ENCODE measurements around the gene SHCBP1.

SHCBP1 gene

DNA sequence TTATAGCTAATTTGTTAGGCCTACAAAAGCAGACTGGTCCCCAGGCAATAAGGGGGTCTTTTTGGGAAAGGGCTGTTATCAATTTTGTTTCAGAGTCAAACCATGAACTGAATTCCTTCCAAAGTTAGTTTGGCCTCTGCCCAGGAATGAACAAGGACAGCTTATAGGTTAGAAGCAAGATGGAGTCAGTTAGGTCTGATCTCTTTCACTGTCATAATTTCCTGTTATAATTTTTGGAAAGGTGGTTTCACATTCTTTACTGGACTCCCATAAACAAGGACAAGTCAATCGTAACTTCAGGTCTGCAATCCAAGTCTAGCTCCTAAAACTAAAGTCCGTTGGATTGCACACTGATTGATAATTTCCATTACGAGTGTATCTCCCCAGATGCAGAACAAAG is 30.1 kb upstream of the SHCBP1 start:
- H3K79me2 ChIP-seq (ENCODE audit: insufficient read depth, low read length), result no peaks in the 10 kb centered on the region
- no peak for TF ChIP-seq EZH2phosphoT487 (conservative IDR thresholded peaks at IDR 0.05; ENCODE audit: low read length)
- TF ChIP-seq, protein P1, sequence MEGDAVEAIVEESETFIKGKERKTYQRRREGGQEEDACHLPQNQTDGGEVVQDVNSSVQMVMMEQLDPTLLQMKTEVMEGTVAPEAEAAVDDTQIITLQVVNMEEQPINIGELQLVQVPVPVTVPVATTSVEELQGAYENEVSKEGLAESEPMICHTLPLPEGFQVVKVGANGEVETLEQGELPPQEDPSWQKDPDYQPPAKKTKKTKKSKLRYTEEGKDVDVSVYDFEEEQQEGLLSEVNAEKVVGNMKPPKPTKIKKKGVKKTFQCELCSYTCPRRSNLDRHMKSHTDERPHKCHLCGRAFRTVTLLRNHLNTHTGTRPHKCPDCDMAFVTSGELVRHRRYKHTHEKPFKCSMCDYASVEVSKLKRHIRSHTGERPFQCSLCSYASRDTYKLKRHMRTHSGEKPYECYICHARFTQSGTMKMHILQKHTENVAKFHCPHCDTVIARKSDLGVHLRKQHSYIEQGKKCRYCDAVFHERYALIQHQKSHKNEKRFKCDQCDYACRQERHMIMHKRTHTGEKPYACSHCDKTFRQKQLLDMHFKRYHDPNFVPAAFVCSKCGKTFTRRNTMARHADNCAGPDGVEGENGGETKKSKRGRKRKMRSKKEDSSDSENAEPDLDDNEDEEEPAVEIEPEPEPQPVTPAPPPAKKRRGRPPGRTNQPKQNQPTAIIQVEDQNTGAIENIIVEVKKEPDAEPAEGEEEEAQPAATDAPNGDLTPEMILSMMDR (IDR thresholded peaks at IDR 0.05; ENCODE audit: insufficient read depth, low read length, poor library complexity, severe bottlenecking), result no peak
- no peak overlapping the region for H3K9ac ChIP-seq (ENCODE audit: low read length)
- H3K9me3 ChIP-seq (ENCODE audit: insufficient read depth, low read length), result no peaks in the 10 kb centered on the region
- H3K36me3 ChIP-seq (ENCODE audit: low read length), result no peaks in the 10 kb centered on the region
- H3K4me3 ChIP-seq (ENCODE audit: insufficient read depth, low read length, poor library complexity, severe bottlenecking), result no peak overlapping the region
- no peak overlapping the region for H3K4me2 ChIP-seq (ENCODE audit: low read depth, low read length, poor library complexity, severe bottlenecking)
- H3K27ac ChIP-seq (ENCODE audit: low read depth, low read length), result no peak overlapping the region
- no peaks in the 10 kb centered on the region for H3K9me2 ChIP-seq (replicated peaks; ENCODE audit: insufficient read depth, low read length)
- no peaks in the 10 kb centered on the region for H3K27me3 ChIP-seq (ENCODE audit: low read length)
- H4K20me1 ChIP-seq (ENCODE audit: low read depth, low read length), result no peaks in the 10 kb centered on the region
- H3F3A ChIP-seq (ENCODE audit: insufficient read depth), result no peaks in the 10 kb centered on the region
- no peak overlapping the region for H2AFZ ChIP-seq (ENCODE audit: low read depth, low read length, severe bottlenecking)

DNA sequence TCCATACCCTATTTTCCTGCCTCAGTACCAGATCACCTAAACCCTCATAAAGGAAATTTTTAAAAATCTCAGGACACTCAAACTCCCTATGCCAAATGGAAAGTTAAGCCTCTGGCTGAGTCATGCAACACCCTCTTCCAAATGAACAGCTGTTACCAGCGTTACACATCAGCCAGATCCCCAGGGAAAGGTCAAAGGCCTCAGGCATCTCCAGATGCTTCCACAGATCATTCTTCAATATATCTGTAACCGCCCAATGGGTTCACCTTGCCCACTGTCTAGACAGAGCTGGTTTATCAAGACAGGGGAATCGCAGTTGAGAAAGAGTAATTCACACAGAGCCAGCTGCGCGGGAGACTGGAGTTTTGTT is 29.1 kb upstream of the SHCBP1 start:
- Histone ChIP-seq H3K27me3 (ENCODE audit: low read length) (no peaks in the 10 kb centered on the region), H3K79me2 (ENCODE audit: insufficient read depth, low read length) (no peaks in the 10 kb centered on the region), H3F3A (ENCODE audit: insufficient read depth) (no peaks in the 10 kb centered on the region), H4K20me1 (ENCODE audit: low read depth, low read length) (no peaks in the 10 kb centered on the region), H3K4me2 (ENCODE audit: low read depth, low read length, poor library complexity, severe bottlenecking) (no peak overlapping the region), H3K9me2 (replicated peaks; ENCODE audit: insufficient read depth, low read length) (no peaks in the 10 kb centered on the region), H3K27ac (ENCODE audit: low read depth, low read length) (no peak overlapping the region), H3K36me3 (ENCODE audit: low read length) (no peaks in the 10 kb centered on the region), H3K9me3 (ENCODE audit: insufficient read depth, low read length) (no peaks in the 10 kb centered on the region), H2AFZ (ENCODE audit: low read depth, low read length, severe bottlenecking) (no peak overlapping the region), H3K4me3 (ENCODE audit: insufficient read depth, low read length, poor library complexity, severe bottlenecking) (no peak overlapping the region), H3K9ac (ENCODE audit: low read length) (no peak overlapping the region)
- TF ChIP-seq, protein P1 (IDR thresholded peaks at IDR 0.05; ENCODE audit: insufficient read depth, low read length, poor library complexity, severe bottlenecking), result no peak
- no peak for TF ChIP-seq EZH2phosphoT487 (conservative IDR thresholded peaks at IDR 0.05; ENCODE audit: low read length)

DNA sequence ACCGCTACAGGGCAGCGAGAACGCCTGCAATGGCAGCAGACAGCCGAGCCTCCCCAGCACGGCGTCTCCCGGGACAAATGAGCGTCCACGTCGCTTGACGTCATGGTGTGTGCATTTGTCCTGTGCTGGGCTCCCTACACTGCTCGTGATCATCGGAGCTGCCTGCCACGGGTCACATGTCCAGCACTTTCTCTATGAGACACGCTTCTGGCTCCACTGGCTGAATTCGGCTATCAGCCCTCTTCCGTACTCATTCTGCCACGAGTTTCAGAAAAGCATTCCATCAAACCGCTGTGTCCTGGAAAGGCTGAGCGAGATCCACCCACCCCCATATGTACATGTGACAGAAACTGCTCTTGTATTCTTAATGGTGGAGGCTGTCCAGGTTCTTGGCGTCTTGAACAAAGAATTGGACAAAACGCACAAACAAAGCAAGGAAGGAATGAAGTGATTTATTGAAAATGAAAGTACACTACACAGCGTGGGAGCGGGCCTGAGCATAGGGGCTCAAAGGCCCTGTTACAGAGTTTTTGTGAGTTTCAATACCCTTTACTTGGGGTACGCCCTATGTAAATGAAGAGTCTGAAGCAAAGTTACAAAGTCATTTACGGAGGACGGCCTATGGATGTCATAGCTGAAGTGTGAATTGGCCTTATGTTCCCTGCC is 28.5 kb upstream of the SHCBP1 start:
- Histone ChIP-seq H2AFZ (ENCODE audit: low read depth, low read length, severe bottlenecking) (no peak overlapping the region), H3K27me3 (ENCODE audit: low read length) (no peaks in the 10 kb centered on the region), H3K27ac (ENCODE audit: low read depth, low read length) (no peak overlapping the region), H3K4me2 (ENCODE audit: low read depth, low read length, poor library complexity, severe bottlenecking) (no peak overlapping the region), H3K79me2 (ENCODE audit: insufficient read depth, low read length) (no peaks in the 10 kb centered on the region), H3K4me3 (ENCODE audit: insufficient read depth, low read length, poor library complexity, severe bottlenecking) (no peak overlapping the region), H4K20me1 (ENCODE audit: low read depth, low read length) (no peaks in the 10 kb centered on the region), H3K9me2 (replicated peaks; ENCODE audit: insufficient read depth, low read length) (no peaks in the 10 kb centered on the region), H3F3A (ENCODE audit: insufficient read depth) (no peaks in the 10 kb centered on the region), H3K36me3 (ENCODE audit: low read length) (no peaks in the 10 kb centered on the region), H3K9me3 (ENCODE audit: insufficient read depth, low read length) (no peaks in the 10 kb centered on the region), H3K9ac (ENCODE audit: low read length) (no peak overlapping the region)
- TF ChIP-seq EZH2phosphoT487 (conservative IDR thresholded peaks at IDR 0.05; ENCODE audit: low read length), result no peak
- TF ChIP-seq, protein P1 (IDR thresholded peaks at IDR 0.05; ENCODE audit: insufficient read depth, low read length, poor library complexity, severe bottlenecking), result no peak
